Measurements from ENCODE around the gene ACTA1.

GRCh38 chr1:229471175-229471574 lies 37.3 kb upstream of the ACTA1 start:
- TF ChIP-seq, protein P1, sequence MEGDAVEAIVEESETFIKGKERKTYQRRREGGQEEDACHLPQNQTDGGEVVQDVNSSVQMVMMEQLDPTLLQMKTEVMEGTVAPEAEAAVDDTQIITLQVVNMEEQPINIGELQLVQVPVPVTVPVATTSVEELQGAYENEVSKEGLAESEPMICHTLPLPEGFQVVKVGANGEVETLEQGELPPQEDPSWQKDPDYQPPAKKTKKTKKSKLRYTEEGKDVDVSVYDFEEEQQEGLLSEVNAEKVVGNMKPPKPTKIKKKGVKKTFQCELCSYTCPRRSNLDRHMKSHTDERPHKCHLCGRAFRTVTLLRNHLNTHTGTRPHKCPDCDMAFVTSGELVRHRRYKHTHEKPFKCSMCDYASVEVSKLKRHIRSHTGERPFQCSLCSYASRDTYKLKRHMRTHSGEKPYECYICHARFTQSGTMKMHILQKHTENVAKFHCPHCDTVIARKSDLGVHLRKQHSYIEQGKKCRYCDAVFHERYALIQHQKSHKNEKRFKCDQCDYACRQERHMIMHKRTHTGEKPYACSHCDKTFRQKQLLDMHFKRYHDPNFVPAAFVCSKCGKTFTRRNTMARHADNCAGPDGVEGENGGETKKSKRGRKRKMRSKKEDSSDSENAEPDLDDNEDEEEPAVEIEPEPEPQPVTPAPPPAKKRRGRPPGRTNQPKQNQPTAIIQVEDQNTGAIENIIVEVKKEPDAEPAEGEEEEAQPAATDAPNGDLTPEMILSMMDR (CRISPR knock-in tag; IDR thresholded peaks at IDR 0.05): no peak
- TF ChIP-seq KDM6A (CRISPR knock-in tag; IDR thresholded peaks at IDR 0.05; ENCODE audit: low read depth) (no peak), NONO (IDR thresholded peaks at IDR 0.05) (no peak), NONO (CRISPR knock-in tag; conservative IDR thresholded peaks at IDR 0.05) (no peak), TRIM24 (CRISPR knock-in tag; IDR thresholded peaks at IDR 0.05) (no peak), MAX (IDR thresholded peaks at IDR 0.05) (no peak)
- TF ChIP-seq, protein P2, sequence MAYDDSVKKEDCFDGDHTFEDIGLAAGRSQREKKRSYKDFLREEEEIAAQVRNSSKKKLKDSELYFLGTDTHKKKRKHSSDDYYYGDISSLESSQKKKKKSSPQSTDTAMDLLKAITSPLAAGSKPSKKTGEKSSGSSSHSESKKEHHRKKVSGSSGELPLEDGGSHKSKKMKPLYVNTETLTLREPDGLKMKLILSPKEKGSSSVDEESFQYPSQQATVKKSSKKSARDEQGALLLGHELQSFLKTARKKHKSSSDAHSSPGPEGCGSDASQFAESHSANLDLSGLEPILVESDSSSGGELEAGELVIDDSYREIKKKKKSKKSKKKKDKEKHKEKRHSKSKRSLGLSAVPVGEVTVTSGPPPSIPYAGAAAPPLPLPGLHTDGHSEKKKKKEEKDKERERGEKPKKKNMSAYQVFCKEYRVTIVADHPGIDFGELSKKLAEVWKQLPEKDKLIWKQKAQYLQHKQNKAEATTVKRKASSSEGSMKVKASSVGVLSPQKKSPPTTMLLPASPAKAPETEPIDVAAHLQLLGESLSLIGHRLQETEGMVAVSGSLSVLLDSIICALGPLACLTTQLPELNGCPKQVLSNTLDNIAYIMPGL (CRISPR knock-in tag; IDR thresholded peaks at IDR 0.05; ENCODE audit: borderline replicate concordance in 1 of 2, low read depth in 1 of 2): no peak
